ENCODE data around the gene AADACL2.
"Not testable (repeated sequence)": the region's sequence is repeated elsewhere in the genome, so short reads cannot be mapped to it uniquely, and the experiment has no call there.

AADACL2 gene

GRCh38 chr3:151765685-151766084 is 32.0 kb downstream of the AADACL2 start:
- DNase-seq (ENCODE audit: low spot score) = no peak

- DNase-seq (ENCODE audit: low spot score) = no peak
Observed at GRCh38 chr3:151766454-151766853, 32.7 kb downstream of the AADACL2 start.

DNA sequence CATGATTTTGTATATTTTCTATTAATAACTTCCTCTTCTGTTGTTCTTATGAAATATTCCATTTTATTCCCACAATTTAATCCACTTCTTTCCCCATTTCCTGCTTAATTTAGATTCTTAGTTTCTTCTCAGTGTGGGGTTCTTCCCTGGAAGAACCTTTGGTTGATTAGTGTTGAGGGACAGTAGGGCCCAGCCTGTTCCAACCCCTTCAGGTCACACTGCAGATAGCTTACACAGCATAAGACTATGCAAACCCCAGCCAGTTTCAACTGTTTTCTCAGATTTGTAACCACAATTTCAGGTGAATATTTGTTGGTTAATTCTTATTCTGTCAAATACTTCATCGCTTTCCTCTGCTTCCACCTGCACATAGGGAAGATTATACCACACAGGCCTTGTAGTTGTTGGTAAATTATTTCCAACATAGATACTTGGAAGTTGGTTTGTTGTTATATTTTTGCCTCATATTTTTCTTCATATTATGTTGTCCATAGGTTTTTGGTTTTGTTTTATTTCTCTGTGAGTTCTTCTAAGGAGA is 34.7 kb downstream of the AADACL2 start:
- no peak for DNase-seq (ENCODE audit: low spot score)

DNA sequence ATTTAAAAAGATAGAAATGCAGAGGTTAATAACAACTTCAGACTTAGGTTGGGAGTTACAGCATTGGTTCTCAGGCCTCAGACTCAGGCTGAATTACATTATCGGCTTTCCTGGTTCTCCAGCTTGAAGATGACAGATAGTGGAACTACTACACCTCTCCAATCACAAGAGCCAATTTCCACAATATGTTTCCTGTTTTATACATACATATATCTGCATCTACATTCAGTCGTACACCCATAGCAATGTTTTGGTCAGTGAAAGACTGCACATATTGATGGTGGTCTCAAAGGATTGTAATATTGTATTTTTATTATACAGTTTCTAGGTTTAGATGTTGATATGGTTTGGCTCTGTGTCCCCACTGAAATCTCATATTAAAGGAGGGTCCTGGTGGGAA is 35.4 kb downstream of the AADACL2 start:
- no peak for DNase-seq (ENCODE audit: low spot score)

DNA sequence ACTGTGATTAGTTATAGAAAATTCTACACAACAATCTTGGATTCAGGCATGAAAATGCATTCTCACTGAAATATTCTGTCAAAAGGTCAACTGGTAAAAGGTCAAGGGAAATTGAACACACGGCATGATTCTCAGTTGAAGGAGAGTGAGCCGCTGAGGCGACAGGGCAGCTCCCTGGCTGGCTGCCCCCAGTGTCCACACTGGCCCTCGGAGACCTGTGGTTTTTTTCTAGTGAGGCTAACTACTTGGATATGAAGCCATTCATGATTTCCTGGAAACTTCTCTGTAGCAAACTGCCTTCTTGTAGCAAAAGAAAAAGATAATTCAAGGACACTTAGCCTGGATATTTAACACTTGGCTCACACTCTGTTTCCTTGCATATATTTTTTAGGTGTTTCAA is 37.2 kb downstream of the AADACL2 start:
- DNase-seq (ENCODE audit: low spot score) = no peak

DNA sequence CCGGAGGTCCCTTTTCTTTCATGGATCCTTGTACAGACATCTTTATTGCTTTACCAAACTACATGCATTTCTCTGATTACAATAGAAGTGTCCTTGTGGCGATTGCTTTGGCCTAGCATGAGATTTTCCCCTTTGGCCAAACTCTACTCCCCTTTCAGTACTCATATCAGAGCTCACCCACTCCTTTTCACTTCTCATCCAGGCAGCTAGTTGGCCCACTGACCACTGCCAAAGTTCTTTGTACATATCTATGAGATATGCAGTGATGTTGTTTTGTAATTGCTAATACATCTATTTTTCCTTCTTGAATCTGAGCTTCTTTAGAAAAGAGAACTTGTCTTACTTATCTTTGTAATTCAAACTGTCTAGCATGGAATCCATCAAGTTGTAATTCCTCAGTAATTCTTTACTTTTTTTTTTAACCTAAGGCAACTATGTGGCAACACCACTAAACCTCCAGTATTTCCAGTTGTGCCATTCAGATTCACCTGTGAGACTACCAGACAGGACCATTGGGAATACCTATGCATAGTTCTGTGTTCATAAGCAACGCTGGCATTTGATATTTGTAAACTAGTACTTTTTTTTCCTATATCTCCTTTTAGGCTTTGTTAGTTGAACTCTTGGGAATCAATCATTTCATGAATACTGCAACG is 39.2 kb downstream of the AADACL2 start:
- DNase-seq (ENCODE audit: low spot score) = no peak

DNA sequence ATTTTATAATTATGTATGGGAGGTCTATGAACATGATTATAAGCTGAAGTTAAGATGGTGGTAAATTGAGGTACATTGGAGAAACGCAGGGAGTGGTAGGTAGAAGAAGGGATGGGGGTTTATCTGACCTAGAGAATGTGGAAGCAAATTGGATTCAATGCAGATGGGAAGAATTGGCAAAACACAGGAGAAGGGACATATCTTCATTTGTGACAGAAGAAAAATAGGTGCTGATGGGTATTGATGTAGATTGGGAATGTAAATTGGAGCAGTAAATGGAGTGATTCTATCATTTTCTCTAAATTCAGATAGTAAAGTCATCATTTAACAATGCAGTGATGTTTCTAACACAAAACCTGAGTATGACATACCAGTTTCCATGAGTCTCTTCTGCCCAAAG is 40.5 kb downstream of the AADACL2 start:
- no peak for DNase-seq (ENCODE audit: low spot score)

- DNase-seq (ENCODE audit: low spot score) = no peak
Observed at GRCh38 chr3:151774910-151775309, 41.2 kb downstream of the AADACL2 start.

GRCh38 chr3:151775314-151776258 is 41.9 kb downstream of the AADACL2 start:
- no peak for DNase-seq (ENCODE audit: low spot score)

DNA sequence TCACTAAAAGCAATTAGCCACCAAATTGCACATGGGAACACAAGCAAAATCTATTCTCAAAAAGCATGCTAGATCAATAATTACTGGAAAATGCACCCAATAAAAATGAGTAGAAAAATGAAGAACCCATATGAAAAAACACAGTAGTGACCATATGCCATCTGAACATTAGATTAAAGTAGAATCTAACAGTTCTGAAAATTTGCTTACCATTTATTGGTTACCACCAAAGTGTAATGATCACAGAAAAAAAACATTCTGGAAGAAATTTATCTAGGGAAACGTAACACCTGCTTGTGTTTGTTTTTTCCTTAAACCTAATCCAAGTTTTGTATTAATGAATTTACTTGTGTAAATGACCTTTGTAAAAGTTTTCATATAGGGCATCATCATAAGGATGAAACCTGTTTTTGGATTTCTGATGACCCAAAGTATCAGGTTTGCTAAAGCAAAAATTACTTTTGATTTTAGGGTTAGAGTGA is 42.6 kb downstream of the AADACL2 start:
- DNase-seq (ENCODE audit: low spot score) = no peak

DNA sequence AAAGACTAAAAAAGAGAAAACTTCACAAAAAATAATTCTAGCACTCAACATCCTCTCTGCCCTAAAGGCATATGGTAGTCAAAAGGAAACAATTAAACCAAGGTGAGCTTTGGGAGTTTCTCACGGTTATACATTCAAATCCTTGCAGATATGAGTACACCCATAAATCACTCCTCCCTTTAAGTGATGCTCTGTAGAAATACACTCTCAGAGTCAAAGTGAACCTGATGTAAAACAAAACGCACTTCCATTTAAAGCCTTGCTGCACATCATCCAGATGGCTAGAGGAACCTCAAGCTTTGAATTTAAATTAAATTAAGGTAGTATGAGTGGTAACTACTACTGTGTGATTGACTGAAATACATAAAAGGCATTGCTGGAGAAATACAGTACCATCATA is 44.2 kb downstream of the AADACL2 start:
- DNase-seq (ENCODE audit: low spot score) = no peak

- DNase-seq (ENCODE audit: low spot score) = no peak
Observed at GRCh38 chr3:151787626-151788025, 53.9 kb downstream of the AADACL2 start.

GRCh38 chr3:151788401-151788800 is 54.7 kb downstream of the AADACL2 start:
- DNase-seq (ENCODE audit: low spot score) = no peak

- DNase-seq (ENCODE audit: low spot score) = no peak
Observed at GRCh38 chr3:151789853-151790463, 56.2 kb downstream of the AADACL2 start.

DNA sequence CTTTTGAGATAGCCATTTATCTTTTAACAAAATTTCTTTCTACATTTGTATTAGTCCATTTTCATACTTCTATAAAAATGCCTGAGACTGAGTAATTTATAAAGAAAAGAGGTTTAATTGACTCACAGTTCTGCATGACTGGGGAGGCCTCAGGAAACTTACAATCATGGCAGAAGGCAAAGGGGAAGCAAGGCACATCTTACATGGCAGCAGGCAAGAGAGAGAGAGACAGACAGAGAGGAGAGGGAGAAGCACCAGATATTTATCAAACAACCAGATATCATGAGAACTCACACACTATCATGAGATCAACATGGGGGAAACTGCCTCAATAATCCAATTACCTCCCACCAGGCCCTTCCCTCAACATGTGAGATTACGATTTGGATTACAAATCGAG is 57.0 kb downstream of the AADACL2 start:
- DNase-seq (ENCODE audit: low spot score) = not testable (repeated sequence)

GRCh38 chr3:151792411-151792810 is 58.7 kb downstream of the AADACL2 start:
- DNase-seq (ENCODE audit: low spot score) = no peak

- DNase-seq (ENCODE audit: low spot score) = no peak
Observed at GRCh38 chr3:151793636-151794035, 59.9 kb downstream of the AADACL2 start.

GRCh38 chr3:151794080-151794479 is 60.4 kb downstream of the AADACL2 start:
- DNase-seq (ENCODE audit: low spot score) = no peak

DNA sequence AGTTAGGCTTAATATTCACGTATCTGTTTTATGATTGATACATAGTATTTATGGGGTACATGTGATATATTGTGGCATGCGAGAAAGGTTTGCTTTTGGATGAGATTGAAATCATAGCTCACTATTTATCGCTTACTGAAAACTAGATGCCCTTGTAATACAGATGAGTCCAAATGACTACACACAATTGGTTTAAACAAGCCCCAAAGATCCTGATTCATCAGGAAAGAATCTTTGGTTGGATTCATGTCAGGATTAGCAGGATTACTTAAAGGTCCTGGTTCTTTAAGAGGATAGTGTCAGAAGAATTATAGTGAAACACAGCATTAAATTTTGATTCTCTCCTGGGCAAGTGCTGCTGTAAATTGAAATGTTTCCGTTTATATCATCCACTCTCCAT is 61.5 kb downstream of the AADACL2 start:
- DNase-seq (ENCODE audit: low spot score) = no peak

GRCh38 chr3:151796105-151796680 is 62.5 kb downstream of the AADACL2 start:
- DNase-seq (ENCODE audit: low spot score) = no peak

- no peak for DNase-seq (ENCODE audit: low spot score)
Observed at GRCh38 chr3:151798466-151798865, 64.7 kb downstream of the AADACL2 start.

DNA sequence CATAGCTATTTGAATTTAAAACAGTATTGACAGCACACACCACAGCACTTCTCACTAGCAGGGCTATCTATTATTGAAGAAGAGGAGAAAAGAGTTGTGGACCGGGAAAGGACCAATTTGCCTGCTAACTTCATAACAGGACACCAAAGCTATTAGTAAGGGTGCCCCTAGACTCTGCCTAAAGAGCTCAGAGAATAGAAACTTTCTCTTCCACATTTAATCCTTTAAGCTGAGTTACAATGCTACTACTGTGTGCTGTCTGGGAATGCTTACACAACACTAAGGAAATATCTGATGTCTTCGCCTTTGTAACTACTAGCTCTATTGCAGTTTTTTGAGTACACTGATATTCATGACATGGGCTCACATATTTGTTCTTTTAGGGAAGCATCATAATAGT is 66.7 kb downstream of the AADACL2 start:
- DNase-seq (ENCODE audit: low spot score) = no peak
